GM23338 (cell line): Measurements from ENCODE around the gene UNC93B1. TPM values are rescaled to one million over a fixed set of nuclear protein-coding genes. Genes with fewer than 3 reads are reported as not detected.

Source experiments
- ATAC-seq: fragments of 200-7000 bp; cut with Tn5 transposase; 3 replicates; pipeline ENCODE4 v1.9.1; 2020
- DNase-seq: peaks from one replicate; pipeline ENCODE4 v3.0.0-alpha.2; 2015; ENCODE audit warnings: low spot score
- H2AFZ ChIP-seq: fragments of 200-600 bp; sonication (generic); 2 replicates; pipeline ENCODE4 v1.8.0; 2016; ENCODE audit warnings: antibody characterized with exemption, mild to moderate bottlenecking, moderate library complexity
- H3F3A ChIP-seq: fragments of 200-600 bp; sonication (generic); replicated peaks from 2 replicates; pipeline ENCODE4 v1.8.0; 2017; ENCODE audit warnings: antibody characterized with exemption, mixed run types, low read depth
- H3K27ac ChIP-seq: fragments of 200-600 bp; sonication (generic); 2 replicates; pipeline ENCODE4 v1.6.1; 2016; ENCODE audit warnings: low read depth
- H3K27me3 ChIP-seq: fragments of 200-600 bp; sonication (generic); 2 replicates; pipeline ENCODE4 v1.8.0; 2016; ENCODE audit warnings: mild to moderate bottlenecking, mixed run types, moderate library complexity; ENCODE audit not compliant: insufficient read depth
- H3K36me3 ChIP-seq: fragments of 200-600 bp; sonication (generic); 2 replicates; pipeline ENCODE4 v1.8.0; 2016; ENCODE audit warnings: mild to moderate bottlenecking; ENCODE audit not compliant: insufficient read depth
- H3K4me1 ChIP-seq: fragments of 200-600 bp; sonication (generic); 2 replicates; pipeline ENCODE4 v1.8.0; 2016; ENCODE audit warnings: mild to moderate bottlenecking, moderate library complexity; ENCODE audit not compliant: insufficient read depth
- H3K4me2 ChIP-seq: fragments of 200-600 bp; sonication (generic); 2 replicates; pipeline ENCODE4 v1.7.1; 2017; ENCODE audit warnings: mixed run types
- H3K4me3 ChIP-seq: fragments of 200-600 bp; sonication (generic); 2 replicates; pipeline ENCODE4 v1.6.1; 2016; ENCODE audit warnings: mixed run types
- H3K79me2 ChIP-seq: fragments of 200-600 bp; sonication (generic); replicated peaks from 2 replicates; pipeline ENCODE4 v1.8.0; 2017; ENCODE audit warnings: mild to moderate bottlenecking; ENCODE audit not compliant: insufficient read depth
- H3K9me2 ChIP-seq: fragments of 200-600 bp; sonication (generic); 2 replicates; pipeline ENCODE4 v1.8.0; 2017; ENCODE audit not compliant: insufficient read depth
- H4K20me1 ChIP-seq: fragments of 200-600 bp; sonication (generic); replicated peaks from 2 replicates; pipeline ENCODE4 v1.8.0; 2017; ENCODE audit warnings: mild to moderate bottlenecking; ENCODE audit not compliant: insufficient read depth
- H3K27ac Mint-ChIP-seq: 2 replicates; pipeline ENCODE4 v1.8.0; 2020; ENCODE audit warnings: inconsistent platforms, mild to moderate bottlenecking, moderate library complexity, mixed read lengths
- H3K27me3 Mint-ChIP-seq: 3 replicates; pipeline ENCODE4 v1.8.0; 2022; ENCODE audit warnings: low read depth, mild to moderate bottlenecking, moderate library complexity, mixed read lengths, inconsistent platforms; ENCODE audit not compliant: insufficient read depth, poor library complexity
- H3K36me3 Mint-ChIP-seq: 3 replicates; pipeline ENCODE4 v1.8.0; 2021; ENCODE audit warnings: low read depth, mild to moderate bottlenecking, inconsistent platforms, moderate library complexity, mixed read lengths
- H3K4me1 Mint-ChIP-seq: 3 replicates; pipeline ENCODE4 v1.8.0; 2020; ENCODE audit warnings: mild to moderate bottlenecking, inconsistent platforms, mixed read lengths
- H3K4me3 Mint-ChIP-seq: 3 replicates; pipeline ENCODE4 v1.8.0; 2021; ENCODE audit warnings: moderate library complexity, mild to moderate bottlenecking, inconsistent platforms, mixed read lengths
- H3K9me3 Mint-ChIP-seq: 3 replicates; pipeline ENCODE4 v1.8.0; 2020; ENCODE audit warnings: moderate library complexity, mild to moderate bottlenecking, inconsistent platforms, mixed read lengths
- CREB1 ChIP-seq: fragments of 250-450 bp; sonication (Bioruptor Pico); IDR thresholded peaks from 2 replicates; pipeline ENCODE4 v1.5.0; 2020; ENCODE audit warnings: low read depth, mild to moderate bottlenecking, moderate library complexity
- CTCF ChIP-seq, 2 experiments: fragments of 200-600 bp in 1 of 2; sonication (generic) in 1 of 2; conservative IDR thresholded peaks; 2 replicates each; pipeline versions ENCODE4 v1.5.1 to v1.6.1; 2016 to 2017; ENCODE audit warnings: antibody characterized with exemption in 2 of 2, low read depth in 2 of 2, mild to moderate bottlenecking in 2 of 2, moderate library complexity in 1 of 2
- EZH2 ChIP-seq: fragments of 200-600 bp; sonication (generic); IDR thresholded peaks from one replicate; pipeline ENCODE4 v1.8.0; 2017; ENCODE audit warnings: antibody characterized with exemption, mild to moderate bottlenecking, low read depth; ENCODE audit not compliant: unreplicated experiment
- EZH2phosphoT487 ChIP-seq: fragments of 200-600 bp; sonication (generic); IDR thresholded peaks from one replicate; pipeline ENCODE4 v1.8.1; 2018; ENCODE audit warnings: antibody characterized with exemption; ENCODE audit not compliant: unreplicated experiment
- JUNB ChIP-seq: IDR thresholded peaks from one replicate; pipeline ENCODE4 v1.6.1; 2016; ENCODE audit warnings: antibody characterized with exemption; ENCODE audit not compliant: unreplicated experiment
- NANOG ChIP-seq: IDR thresholded peaks from 2 replicates; pipeline ENCODE4 v1.6.1; 2016; ENCODE audit warnings: antibody characterized with exemption, borderline replicate concordance
- POLR2AphosphoS5 ChIP-seq: IDR thresholded peaks from 2 replicates; pipeline ENCODE4 v1.6.1; 2016; ENCODE audit warnings: antibody characterized with exemption, low read depth
- REST ChIP-seq: IDR thresholded peaks from one replicate; pipeline ENCODE4 v1.6.1; 2018; ENCODE audit warnings: antibody characterized with exemption; ENCODE audit not compliant: unreplicated experiment
- STAT1 ChIP-seq: IDR thresholded peaks from one replicate; pipeline ENCODE4 v1.6.1; 2016; ENCODE audit warnings: antibody characterized with exemption; ENCODE audit not compliant: unreplicated experiment
- ZNF114 ChIP-seq: fragments of 250-450 bp; sonication (Bioruptor Pico); IDR thresholded peaks from 2 replicates; pipeline ENCODE4 v1.5.0; 2020; ENCODE audit warnings: mild to moderate bottlenecking, moderate library complexity
- ZNF331 ChIP-seq: fragments of 250-450 bp; sonication (Bioruptor Pico); IDR thresholded peaks from 2 replicates; pipeline ENCODE4 v1.5.0; 2020; ENCODE audit warnings: low read depth, mild to moderate bottlenecking, moderate library complexity
- ZNF462 ChIP-seq: fragments of 250-450 bp; sonication (Bioruptor Pico); IDR thresholded peaks from 2 replicates; pipeline ENCODE4 v1.5.0; 2020; ENCODE audit warnings: mild to moderate bottlenecking, moderate library complexity
- polyA plus RNA-seq: library from polyadenylated mRNA; unstranded; fragments of >200 nt; fragmentation: Nextera tagmentation; extraction: Ambion mirVana; gene quantifications from 2 replicates; pipeline ENCODE4 v1.2.1, GENCODE V29; 2016
- total RNA-seq: library from RNA; depleted of rRNA; stranded (reverse); fragments of >200 nt; shearing (Covaris generic); gene quantifications from 2 replicates; pipeline ENCODE4 v1.2.3, GENCODE V29; 2014
- TF ChIP-seq, protein P1 (sequence below): IDR thresholded peaks from 2 replicates; pipeline ENCODE4 v1.6.1; 2016; ENCODE audit warnings: antibody characterized with exemption

The UNC93B1 gene
- total and polyA plus RNA-seq, 2 experiments from 2014 or later: 16.2 to 34.4 TPM

GRCh38 chr11:68012044-68012842 is 8.3 kb upstream of the UNC93B1 start:
- DNase-seq (no peak), ATAC-seq (no peak)
- H3K4me3 Mint-ChIP-seq: no peak overlapping the region
- no peaks in the 10 kb centered on the region for H3K9me3 Mint-ChIP-seq
- no peaks in the 10 kb centered on the region for H3K9me2 ChIP-seq
- H3K27ac Mint-ChIP-seq: no peak overlapping the region
- peaks cover 8% of the 10 kb centered on the region for H3K27me3 Mint-ChIP-seq
- peaks cover 12% of the 10 kb centered on the region for H3K4me1 ChIP-seq
- no peaks in the 10 kb centered on the region for H3K27me3 ChIP-seq
- no peaks in the 10 kb centered on the region for H3K79me2 ChIP-seq
- H3K36me3 Mint-ChIP-seq: no peaks in the 10 kb centered on the region
- H3K4me3 ChIP-seq: no peak overlapping the region
- H3K4me2 ChIP-seq: no peak overlapping the region
- no peaks in the 10 kb centered on the region for H4K20me1 ChIP-seq
- H3K4me1 Mint-ChIP-seq: peaks cover 26% of the 10 kb centered on the region
- H3F3A ChIP-seq: 0 out of 2 replicates have a peak, but pooled peaks cover 4% of the 10 kb centered on the region
- no peaks in the 10 kb centered on the region for H3K36me3 ChIP-seq
- H2AFZ ChIP-seq: no peak overlapping the region
- TF ChIP-seq, protein P1, sequence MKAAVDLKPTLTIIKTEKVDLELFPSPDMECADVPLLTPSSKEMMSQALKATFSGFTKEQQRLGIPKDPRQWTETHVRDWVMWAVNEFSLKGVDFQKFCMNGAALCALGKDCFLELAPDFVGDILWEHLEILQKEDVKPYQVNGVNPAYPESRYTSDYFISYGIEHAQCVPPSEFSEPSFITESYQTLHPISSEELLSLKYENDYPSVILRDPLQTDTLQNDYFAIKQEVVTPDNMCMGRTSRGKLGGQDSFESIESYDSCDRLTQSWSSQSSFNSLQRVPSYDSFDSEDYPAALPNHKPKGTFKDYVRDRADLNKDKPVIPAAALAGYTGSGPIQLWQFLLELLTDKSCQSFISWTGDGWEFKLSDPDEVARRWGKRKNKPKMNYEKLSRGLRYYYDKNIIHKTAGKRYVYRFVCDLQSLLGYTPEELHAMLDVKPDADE: no peak
- TF ChIP-seq POLR2AphosphoS5 (no peak), ZNF331 (no peak), CTCF (conservative IDR thresholded peaks at IDR 0.05; ENCODE audit: low read depth in 2 of 2) (no peak), ZNF114 (CRISPR knock-in tag) (no peak), EZH2phosphoT487 (no peak), STAT1 (no peak), REST (no peak), NANOG (no peak), EZH2 (no peak), ZNF462 (CRISPR knock-in tag) (no peak), JUNB (no peak), CREB1 (CRISPR knock-in tag) (no peak)
- H3K27ac ChIP-seq: no peak overlapping the region
